Endometrium (tissue), 2 donors: ENCODE data around the gene KAT8.

Source experiments
- FAIRE-seq: peaks from 2 replicates; lab custom pipeline; 2012; peaks lifted over from hg19 to GRCh38; lab: Jason Lieb, UNC
- donor health status: control.
- donor health status: control.

The KAT8 gene

GRCh38 chr16:31108035-31108793, 9.2 kb upstream of the KAT8 start, which contains the start of gene BCKDK:
BCKDK (plus strand) TSS chr16:31108386; CDS start chr16:31109224, 838 bp downstream.
- no peak for FAIRE-seq

DNA sequence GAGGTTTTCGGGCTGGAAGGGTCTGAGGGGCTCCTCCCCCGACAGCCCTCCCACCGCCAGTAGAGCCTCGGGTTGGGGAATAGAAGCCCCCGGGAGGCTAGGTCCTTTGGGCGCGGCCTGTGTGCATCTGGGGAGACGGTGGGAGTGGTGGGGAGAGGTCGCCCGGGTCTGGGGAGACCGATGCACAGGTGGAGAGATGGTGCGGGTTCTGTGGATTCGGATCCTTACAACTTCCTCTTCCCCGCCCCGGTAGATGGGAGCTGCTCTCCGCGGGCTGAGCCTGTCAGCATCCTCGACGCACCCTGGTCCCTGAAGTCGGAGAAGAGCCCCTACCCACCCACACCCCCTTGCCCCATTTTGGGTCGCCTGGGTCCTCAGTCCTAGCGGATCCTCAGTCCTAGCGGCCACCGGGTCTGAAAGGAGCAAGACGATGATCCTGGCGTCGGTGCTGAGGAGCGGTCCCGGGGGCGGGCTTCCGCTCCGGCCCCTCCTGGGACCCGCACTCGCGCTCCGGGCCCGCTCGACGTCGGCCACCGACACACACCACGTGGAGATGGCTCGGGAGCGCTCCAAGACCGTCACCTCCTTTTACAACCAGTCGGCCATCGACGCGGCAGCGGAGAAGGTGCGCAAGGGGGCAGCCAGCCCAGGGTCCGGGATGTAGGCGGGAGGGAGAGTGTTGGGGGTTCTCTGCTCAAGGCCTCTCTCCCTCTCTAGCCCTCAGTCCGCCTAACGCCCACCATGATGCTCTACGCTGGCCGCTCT, 8.5 kb upstream of the KAT8 start:
- no peak for FAIRE-seq

DNA sequence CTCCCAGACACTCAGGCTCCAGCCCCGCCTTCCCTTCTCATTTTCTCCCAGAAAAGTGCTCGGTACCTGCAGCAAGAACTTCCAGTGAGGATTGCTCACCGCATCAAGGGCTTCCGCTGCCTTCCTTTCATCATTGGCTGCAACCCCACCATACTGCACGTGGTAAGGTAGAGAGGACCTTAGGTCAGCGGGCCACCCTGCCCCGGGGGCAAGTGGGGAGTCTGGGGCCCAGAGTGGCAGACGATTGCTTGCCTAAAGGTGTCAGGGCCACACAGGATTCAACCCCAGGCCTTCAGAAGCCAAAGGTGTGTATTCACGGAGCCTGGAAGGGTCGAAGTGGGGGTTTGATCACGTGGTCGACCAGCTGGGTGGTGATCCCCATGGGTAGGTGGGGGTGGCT, 7.8 kb upstream of the KAT8 start:
- FAIRE-seq, result no peak

DNA sequence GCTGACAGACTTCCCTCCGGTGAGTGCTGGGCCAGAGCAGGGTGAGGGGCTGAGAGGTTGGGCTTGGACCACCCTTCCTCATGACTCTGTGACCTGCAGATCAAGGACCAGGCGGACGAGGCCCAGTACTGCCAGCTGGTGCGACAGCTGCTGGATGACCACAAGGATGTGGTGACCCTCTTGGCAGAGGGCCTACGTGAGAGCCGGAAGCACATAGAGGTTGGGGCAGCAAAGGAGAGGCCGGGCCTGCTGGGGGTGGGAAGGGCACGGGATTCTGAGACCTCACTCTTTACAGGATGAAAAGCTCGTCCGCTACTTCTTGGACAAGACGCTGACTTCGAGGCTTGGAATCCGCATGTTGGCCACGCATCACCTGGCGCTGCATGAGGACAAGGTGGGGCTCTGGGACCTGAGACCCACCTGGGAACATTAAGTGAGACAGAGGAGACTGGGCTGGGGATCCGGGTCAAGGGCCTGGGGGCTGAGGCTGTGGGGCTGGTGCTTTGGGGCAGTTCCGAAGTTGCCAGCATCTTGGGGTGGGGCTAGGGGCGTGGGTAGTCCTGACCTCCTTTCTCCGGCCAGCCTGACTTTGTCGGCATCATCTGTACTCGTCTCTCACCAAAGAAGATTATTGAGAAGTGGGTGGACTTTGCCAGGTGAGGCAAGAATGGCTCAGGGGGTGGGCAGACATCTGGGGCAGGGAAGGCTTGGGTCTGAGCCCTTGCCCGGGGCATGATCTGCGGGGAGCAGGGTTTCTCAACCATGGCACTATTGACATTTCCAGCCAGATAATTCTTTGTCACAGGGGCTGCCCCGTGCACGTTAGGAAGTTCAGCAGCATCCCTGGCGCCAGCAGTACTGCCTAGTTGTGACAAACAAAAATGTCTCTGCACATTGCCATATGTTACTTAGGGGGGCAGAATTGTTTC, 7.1 kb upstream of the KAT8 start:
- no peak for FAIRE-seq

DNA sequence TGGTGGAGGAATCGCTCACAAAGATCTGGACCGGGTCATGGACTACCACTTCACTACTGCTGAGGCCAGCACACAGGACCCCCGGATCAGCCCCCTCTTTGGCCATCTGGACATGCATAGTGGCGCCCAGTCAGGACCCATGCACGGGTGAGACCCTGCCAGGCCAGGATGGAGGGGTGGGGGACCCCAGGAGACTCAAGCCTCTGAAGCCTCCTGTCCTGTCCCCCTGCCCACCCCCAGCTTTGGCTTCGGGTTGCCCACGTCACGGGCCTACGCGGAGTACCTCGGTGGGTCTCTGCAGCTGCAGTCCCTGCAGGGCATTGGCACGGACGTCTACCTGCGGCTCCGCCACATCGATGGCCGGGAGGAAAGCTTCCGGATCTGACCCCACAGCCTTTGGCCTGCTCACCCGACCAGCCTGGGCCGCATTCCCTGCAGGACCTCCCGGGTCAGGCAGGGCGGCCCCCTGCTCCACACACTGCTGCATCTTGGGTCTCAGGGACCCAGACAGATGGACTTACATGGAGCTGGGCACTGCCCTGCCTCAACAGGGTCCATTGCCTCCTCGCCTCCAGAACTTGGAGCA, 5.5 kb upstream of the KAT8 start:
- no peak for FAIRE-seq

- no peak for FAIRE-seq
These were observed 4.8 kb upstream of the KAT8 start for GRCh38 chr16:31112711-31113110.

DNA sequence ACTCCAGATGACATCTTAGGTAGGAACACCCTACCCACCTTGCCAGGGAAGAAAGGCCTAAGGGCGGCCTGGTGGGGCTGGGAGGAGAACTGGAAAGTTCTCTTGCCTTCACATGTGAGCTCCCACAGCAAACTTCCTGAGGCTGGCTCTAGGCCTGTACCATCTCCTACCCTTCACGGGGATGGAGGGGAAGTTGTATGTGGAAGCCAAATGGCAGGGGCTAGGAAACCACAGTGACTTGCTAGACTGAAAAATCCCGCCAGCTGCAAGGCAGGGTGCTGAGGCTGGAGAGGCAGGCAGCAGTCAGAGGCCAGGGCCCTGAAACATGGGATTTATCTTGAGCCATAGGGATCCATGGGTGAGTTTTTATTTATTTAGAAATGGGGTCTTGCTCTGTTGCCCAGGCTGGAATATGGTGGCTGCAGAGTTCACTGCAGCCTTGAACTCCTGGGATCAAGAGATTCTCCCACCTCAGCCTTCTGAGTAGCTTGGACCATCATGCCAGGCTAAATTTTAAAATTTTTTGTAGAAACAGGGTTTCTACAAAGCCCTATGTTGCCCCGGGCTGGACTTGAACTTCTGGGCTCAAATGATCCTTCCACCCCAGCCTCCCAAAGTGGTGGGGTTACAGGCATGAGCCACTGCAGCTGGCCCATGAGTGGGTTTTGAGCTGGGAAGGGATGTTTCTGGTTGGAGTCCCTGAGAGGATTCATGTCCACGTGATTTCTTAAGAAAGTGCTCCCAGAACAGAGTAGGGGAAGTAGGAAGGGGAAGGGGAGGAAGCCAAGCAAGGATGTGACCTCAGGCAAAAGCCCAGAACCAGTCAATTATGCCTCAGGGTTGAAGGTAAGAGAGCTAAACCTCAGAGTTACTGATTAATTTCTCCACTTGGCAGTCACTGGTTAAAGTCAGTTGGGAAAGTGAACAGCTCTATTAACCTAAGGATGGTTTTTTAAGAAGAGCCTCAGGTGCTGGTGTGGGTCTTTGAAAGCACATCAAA, 4.0 kb upstream of the KAT8 start:
- FAIRE-seq, result no peak

DNA sequence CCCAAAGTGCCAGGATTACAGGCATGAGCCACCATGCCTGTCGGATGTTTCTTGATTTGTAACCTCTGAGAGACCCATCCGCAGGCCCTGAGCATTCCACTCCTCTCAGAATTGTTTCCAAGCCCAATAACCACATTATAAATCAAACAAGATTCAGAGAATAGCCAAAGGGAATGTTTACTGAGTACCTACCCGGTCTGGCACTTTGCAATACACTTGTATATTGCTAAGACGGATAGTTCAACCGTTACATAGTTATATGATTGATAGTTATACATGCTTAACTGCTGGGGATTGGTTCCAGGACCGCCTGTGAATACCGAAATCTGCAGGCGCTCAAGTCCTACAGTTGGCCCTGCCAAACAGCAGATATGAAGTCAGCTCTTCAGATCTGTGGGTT, 3.0 kb upstream of the KAT8 start:
- FAIRE-seq, result no peak

DNA sequence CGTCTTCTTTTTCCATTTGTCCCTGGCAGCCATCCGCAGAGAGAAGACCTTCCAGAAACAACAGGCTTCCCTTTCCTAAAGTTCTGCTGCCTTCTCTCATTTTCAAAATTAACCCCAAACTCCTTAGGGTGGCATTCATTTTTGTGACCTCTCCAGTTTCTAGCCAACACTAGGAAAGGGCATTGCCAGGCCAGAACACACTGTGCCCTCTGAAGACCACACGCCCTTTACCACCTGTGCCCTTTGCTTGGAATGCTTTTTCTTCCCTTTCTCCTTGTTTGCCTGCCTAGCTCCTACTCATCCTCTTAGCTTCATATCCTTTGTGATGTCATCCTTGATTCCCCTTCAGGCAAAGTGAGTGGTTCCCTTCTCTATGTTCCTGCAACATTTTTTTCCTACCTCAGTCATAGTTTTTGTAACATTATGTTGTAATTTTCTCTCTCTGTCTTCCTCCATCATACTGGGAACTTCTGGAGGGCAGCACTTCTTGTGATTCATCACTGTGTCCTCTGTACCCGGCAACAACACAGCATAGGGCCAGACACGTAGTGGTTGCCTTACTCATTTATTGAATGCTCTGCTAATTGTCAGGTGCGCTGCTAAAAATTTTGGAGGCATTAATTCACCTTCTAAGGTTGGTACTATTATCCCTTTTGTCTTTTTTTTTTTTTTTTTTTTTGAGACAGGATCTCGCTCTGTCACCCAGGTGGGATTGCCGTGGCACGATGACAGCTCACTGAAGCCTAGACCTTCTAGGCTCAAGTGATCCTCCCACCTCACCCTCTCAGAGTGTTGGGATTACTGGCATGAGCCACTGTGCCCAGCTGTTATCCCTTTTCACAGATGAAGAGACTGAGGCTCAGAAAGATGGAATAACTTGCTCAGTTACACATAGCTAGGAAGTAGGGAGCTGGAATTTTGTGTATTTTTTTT, 1.0 kb downstream of the KAT8 start:
- FAIRE-seq, result no peak

GRCh38 chr16:31120129-31120528, 2.7 kb downstream of the KAT8 start:
- FAIRE-seq, result no peak

- no peak for FAIRE-seq
These were observed 8.4 kb downstream of the KAT8 start for GRCh38 chr16:31125844-31126243.

- FAIRE-seq, result no peak
These were observed 9.7 kb downstream of the KAT8 start for GRCh38 chr16:31127182-31127581.

- FAIRE-seq, result no peak
These were observed 11.5 kb downstream of the KAT8 start for GRCh38 chr16:31128711-31129567.

DNA sequence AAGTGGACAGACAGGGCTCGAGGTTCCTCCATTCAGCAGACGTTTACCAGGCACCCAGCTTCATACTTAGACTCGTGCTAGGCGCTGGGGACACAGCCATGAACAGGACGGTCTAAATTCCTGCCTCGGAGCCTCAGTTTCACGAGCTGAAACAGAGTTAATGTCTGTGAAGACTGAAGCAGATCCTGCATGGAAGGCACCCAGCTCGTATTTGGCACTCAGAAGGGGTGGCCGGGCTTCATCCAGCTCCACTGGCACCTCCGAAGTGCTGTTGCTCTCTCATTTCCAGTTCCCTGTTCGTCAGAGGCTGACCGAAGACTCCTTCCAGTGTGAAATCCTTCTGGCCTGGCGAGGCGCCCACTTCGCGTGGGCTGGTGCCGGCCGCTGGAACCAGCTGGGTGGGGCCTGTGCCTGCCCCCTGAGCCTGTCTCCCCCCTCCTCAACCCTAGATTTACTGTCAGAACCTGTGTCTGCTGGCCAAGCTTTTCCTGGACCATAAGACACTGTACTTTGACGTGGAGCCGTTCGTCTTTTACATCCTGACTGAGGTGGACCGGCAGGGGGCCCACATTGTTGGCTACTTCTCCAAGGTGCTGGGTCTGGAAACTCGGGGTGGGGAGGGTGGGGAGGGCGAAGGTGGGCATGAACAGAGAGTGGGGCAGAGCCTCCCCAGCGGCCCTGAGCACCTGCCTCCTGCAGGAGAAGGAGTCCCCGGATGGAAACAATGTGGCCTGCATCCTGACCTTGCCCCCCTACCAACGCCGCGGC, 12.3 kb downstream of the KAT8 start:
- FAIRE-seq, result no peak

DNA sequence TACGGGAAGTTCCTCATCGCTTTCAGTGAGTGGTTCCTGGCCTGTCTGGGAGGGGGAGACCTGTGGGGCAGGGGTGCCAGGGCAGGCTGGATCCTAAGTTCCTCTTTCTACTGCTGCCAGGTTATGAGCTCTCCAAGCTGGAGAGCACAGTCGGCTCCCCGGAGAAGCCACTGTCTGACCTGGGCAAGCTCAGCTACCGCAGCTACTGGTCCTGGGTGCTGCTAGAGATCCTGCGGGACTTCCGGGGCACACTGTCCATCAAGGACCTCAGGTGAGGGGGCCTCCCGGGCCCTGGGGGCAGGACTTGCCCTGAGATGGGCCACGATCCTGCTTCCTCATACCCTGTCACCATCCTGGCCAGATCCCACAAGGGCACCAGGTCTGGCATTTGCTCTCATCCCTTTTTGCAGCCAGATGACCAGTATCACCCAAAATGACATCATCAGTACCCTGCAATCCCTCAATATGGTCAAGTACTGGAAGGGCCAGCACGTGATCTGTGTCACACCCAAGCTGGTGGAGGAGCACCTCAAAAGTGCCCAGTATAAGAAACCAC, 12.9 kb downstream of the KAT8 start:
- no peak for FAIRE-seq

DNA sequence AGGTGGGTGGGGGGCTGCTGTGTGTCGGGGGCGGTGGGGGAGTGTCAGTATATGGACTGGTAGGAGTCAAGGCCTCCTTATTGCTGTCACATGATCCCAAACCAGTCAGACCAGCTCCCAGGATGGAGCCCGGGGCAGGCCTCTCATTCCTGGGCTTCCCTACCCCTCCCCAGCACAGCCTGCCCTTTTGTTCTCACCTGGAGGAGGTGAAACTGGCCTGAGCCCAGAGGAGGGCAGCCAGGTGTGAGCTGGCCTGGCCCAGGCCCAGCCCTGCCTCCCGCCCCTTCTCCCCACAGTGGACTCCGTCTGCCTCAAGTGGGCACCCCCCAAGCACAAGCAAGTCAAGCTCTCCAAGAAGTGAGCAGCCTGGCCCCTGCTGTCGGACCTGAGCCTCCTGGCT, 13.4 kb downstream of the KAT8 start:
- FAIRE-seq, result no peak

GRCh38 chr16:31131416-31131815, 14.0 kb downstream of the KAT8 start:
- FAIRE-seq, result no peak

- FAIRE-seq, result no peak
These were observed 14.4 kb downstream of the KAT8 start for GRCh38 chr16:31131841-31132271.
